Testis (tissue), 3 donors: ENCODE results near the gene ZSCAN1. TPM values are rescaled to one million over a fixed set of nuclear protein-coding genes. Genes with fewer than 3 reads are reported as not detected.
A peak's percentile ranks its signal among the peaks of the same experiment; 100 is the strongest.

Experiments
- DNase-seq: peaks from one replicate; pipeline ENCODE4 v3.0.0-alpha.2; 2019
- H3K27ac ChIP-seq, 2 donors: fragments of 200-600 bp; sonication (generic); one replicate each; pipeline ENCODE4 v1.5.1; 2019
- H3K27me3 ChIP-seq: fragments of 200-600 bp; sonication (generic); one replicate; pipeline ENCODE4 v1.5.1; 2019
- H3K36me3 ChIP-seq: fragments of 200-600 bp; sonication (generic); one replicate; pipeline ENCODE4 v1.5.1; 2017; ENCODE audit warnings: low read depth; ENCODE audit errors: missing control alignments
- H3K4me1 ChIP-seq: fragments of 200-600 bp; sonication (generic); one replicate; pipeline ENCODE4 v1.5.1; 2019
- H3K4me3 ChIP-seq, 2 donors: fragments of 200-600 bp; sonication (generic); one replicate each; pipeline ENCODE4 v1.5.1; 2017 to 2019
- H3K9me3 ChIP-seq: fragments of 200-600 bp; sonication (generic); one replicate; pipeline ENCODE4 v1.5.1; 2017
- POLR2A ChIP-seq: fragments of 450-650 bp; IDR thresholded peaks from one replicate; pipeline ENCODE4 v1.6.1; 2017; ENCODE audit warnings: antibody characterized with exemption, mild to moderate bottlenecking, moderate library complexity
- WGBS, 2 donors: methylation state at CpG; one replicate each; pipeline ENCODE4 v1.1.5; 2018; 5-methylcytosine and 5-hydroxymethylcytosine counted together
- intact Hi-C: fragments of 100-400 bp; cut with DNase I; formaldehyde crosslinking; loops from one replicate; pipeline ENCODE4 v1.15.1; 2023; ENCODE audit warnings: low total_unique reads
- polyA plus RNA-seq: library from polyadenylated mRNA; stranded (reverse); fragments of 350-450 nt; fragmentation: Illumina TruSeq; extraction: RNeasy Lipid Tissue Mini Kit (QIAGEN cat#74804); gene quantifications from one replicate; pipeline ENCODE4 v1.2.3, GENCODE V29; 2014; ENCODE audit warnings: low read depth, low replicate concordance; ENCODE audit not compliant: insufficient read depth
- total RNA-seq, 2 donors: library from RNA; depleted of rRNA; stranded (reverse); fragments of >200 nt; gene quantifications; one replicate each; pipeline ENCODE4 v1.2.3, GENCODE V29; 2016
- TF ChIP-seq, protein P1 (sequence below), 3 experiments: fragments of 450-650 bp in 2 of 3; fragments of 200-600 bp in 1 of 3; sonication (generic) in 1 of 3; IDR thresholded peaks; one replicate each; pipeline ENCODE4 v1.5.1; 2016 to 2019; ENCODE audit warnings: antibody characterized with exemption in 3 of 3, mild to moderate bottlenecking in 2 of 3, moderate library complexity in 1 of 3

ZSCAN1 gene
- total and polyA plus RNA-seq, 3 donors from 2014 or later = 5.9 to 8.0 (median 6.5) TPM

DNA sequence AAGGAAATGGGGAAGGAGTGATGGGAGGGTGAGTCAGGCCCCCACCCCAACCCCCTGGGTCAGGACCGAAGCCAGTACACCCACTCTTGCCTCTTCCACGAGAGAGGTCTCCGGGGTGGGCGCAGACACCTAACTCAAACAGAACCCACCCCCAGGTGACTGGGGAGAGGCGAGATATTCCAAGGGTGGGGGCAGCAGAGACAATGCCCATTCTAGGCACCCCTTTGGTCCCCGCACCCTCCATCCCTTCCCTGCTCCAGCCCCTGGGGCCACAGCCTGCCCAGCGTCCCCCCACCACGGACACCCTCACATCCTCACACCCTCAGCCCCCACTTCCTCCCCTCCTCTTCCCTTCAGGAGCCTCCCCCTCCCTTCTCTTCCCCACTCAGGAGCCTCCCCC is 63.5 kb downstream of the ZSCAN1 start:
- intact Hi-C loops = no loop called here
- TF ChIP-seq POLR2A = no peak
- TF ChIP-seq, protein P1, sequence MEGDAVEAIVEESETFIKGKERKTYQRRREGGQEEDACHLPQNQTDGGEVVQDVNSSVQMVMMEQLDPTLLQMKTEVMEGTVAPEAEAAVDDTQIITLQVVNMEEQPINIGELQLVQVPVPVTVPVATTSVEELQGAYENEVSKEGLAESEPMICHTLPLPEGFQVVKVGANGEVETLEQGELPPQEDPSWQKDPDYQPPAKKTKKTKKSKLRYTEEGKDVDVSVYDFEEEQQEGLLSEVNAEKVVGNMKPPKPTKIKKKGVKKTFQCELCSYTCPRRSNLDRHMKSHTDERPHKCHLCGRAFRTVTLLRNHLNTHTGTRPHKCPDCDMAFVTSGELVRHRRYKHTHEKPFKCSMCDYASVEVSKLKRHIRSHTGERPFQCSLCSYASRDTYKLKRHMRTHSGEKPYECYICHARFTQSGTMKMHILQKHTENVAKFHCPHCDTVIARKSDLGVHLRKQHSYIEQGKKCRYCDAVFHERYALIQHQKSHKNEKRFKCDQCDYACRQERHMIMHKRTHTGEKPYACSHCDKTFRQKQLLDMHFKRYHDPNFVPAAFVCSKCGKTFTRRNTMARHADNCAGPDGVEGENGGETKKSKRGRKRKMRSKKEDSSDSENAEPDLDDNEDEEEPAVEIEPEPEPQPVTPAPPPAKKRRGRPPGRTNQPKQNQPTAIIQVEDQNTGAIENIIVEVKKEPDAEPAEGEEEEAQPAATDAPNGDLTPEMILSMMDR (IDR thresholded peaks at IDR 0.05) = no peak
- 24 to 45% methylated on average over 8 of the region's 8 CpGs for WGBS, 2 donors
- Histone ChIP-seq H3K27me3 (no peaks in the 10 kb centered on the region), H3K4me1 (peaks cover 13% of the 10 kb centered on the region), H3K4me3 (peak overlapping the region; percentile 82 to 93), H3K27ac (peak overlapping the region in 1 of 2 donors; percentile 81), H3K36me3 (no peaks in the 10 kb centered on the region), H3K9me3 (no peaks in the 10 kb centered on the region)
- no peak for DNase-seq

DNA sequence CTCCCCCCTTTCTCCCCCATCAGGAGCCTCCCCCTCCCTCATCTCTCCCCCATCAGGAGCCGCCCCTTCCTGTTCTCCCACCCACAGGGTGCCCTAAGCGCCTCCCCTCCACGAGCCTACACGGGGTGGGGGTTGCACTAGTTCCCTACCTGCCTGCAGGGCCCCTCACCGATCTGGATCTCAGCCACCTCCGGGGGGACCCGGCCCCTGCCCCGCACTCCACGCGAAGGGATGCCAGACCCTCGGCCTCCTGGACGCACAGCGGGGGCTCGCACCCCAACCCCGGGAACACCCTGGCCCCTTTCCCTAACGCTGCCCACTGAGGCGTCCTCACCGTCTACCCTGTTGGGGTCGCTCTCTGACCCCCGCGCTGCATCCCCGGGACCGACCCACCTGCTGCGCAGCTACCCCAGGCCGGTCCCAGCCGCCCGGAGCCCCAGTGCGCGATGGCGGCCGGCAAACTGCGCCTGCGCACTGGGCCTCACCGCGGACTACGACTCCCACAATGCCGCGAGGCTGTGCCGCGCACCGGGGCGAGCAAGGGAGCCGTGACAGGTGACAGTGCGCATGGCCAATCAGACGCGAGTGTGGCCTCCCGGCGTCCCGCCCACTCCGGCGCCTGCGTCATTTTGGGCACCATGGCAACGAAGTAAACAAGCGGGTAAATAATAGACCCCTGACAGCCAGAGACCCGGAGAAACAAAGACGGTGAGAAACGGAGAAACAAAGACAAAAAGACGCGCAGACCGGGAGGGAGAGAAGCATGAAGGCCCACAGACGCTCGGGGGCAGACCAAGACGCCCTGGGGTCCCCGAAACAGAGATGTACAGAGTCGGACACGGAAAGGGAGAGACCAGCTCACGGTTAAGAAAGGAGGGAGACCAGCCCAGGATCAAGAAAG is 64.2 kb downstream of the ZSCAN1 start, which contains the start of gene ZSCAN18:
TSS of gene ZSCAN18 (minus strand) at position 451 of the 901 bp plus-strand sequence. CDS start 7,964 bp downstream, outside the sequence.
- WGBS, 2 donors = 0% methylated on average over 59 to 63 of the region's 67 CpGs
- intact Hi-C loops = no loop called here
- Histone ChIP-seq H3K4me3 (peak within 1 kb of the TSS; percentile 82 to 93), H3K27ac (peak within 1 kb of the TSS; percentile 80 to 81), H3K9me3 (no peaks in the 10 kb centered on the region), H3K27me3 (no peaks in the 10 kb centered on the region), H3K36me3 (no peaks in the 10 kb centered on the region), H3K4me1 (peaks cover 13% of the 10 kb centered on the region)
- TF ChIP-seq, protein P1 (IDR thresholded peaks at IDR 0.05) = no peak
- TF ChIP-seq POLR2A = no peak
- peak; percentile 98 for DNase-seq

GRCh38 chr19:58098682-58098998 is 64.8 kb downstream of the ZSCAN1 start:
- intact Hi-C loops = no loop called here
- H3K27me3 ChIP-seq = no peaks in the 10 kb centered on the region
- 8 to 17% methylated on average over 2 of the region's 2 CpGs for WGBS, 2 donors
- no peaks in the 10 kb centered on the region for H3K9me3 ChIP-seq
- no peak for DNase-seq
- H3K4me3 ChIP-seq = peak overlapping the region; percentile 82 to 93
- no peaks in the 10 kb centered on the region for H3K36me3 ChIP-seq
- H3K4me1 ChIP-seq = peaks cover 13% of the 10 kb centered on the region
- TF ChIP-seq POLR2A = no peak
- TF ChIP-seq, protein P1 (IDR thresholded peaks at IDR 0.05) = no peak
- H3K27ac ChIP-seq = peak overlapping the region; percentile 80 to 81

Other genes with a start within 250 kb of the ZSCAN1 start
- 10 to 100 TPM in 1 of 2 donors, 1 to 10 TPM in 1; 9.5 to 11.4 TPM for gene ZNF552, start 219.1 kb upstream of the ZSCAN1 start, total RNA-seq
- gene ZNF552, start 219.1 kb upstream of the ZSCAN1 start, polyA plus RNA-seq = 4.4 TPM
- gene ZNF587B, start 203.7 kb upstream of the ZSCAN1 start, total RNA-seq = 10 to 100 TPM; 38.7 to 41.2 TPM
- 11.8 TPM for gene ZNF587B, start 203.7 kb upstream of the ZSCAN1 start, polyA plus RNA-seq
- 10 to 100 TPM; 30.8 to 31.2 TPM for gene ZNF587, start 184.2 kb upstream of the ZSCAN1 start, total RNA-seq
- gene ZNF587, start 184.2 kb upstream of the ZSCAN1 start, polyA plus RNA-seq = 21.4 TPM
- 10 to 100 TPM; 38.4 to 54.8 TPM for gene ZNF814, start 145.0 kb upstream of the ZSCAN1 start, total RNA-seq
- gene ZNF814, start 145.0 kb upstream of the ZSCAN1 start, polyA plus RNA-seq = 21.8 TPM
- gene ZNF417, start 117.4 kb upstream of the ZSCAN1 start, total RNA-seq = 10 to 100 TPM; 19.8 to 20.2 TPM
- gene ZNF417, start 117.4 kb upstream of the ZSCAN1 start, polyA plus RNA-seq = 13.4 TPM
- gene ZNF418, start 98.6 kb upstream of the ZSCAN1 start, total RNA-seq = 10 to 100 TPM; 16.6 to 22.0 TPM
- gene ZNF418, start 98.6 kb upstream of the ZSCAN1 start, polyA plus RNA-seq = 10.4 TPM
- gene ZNF256, start 86.3 kb upstream of the ZSCAN1 start, total RNA-seq = 10 to 100 TPM; 13.3 to 15.7 TPM
- gene ZNF256, start 86.3 kb upstream of the ZSCAN1 start, polyA plus RNA-seq = 7.8 TPM
- 1 to 10 TPM; 3.5 to 8.7 TPM for gene C19orf18, start 59.5 kb upstream of the ZSCAN1 start, total RNA-seq
- gene C19orf18, start 59.5 kb upstream of the ZSCAN1 start, polyA plus RNA-seq = 9.8 TPM
- 10 to 100 TPM; 30.2 to 73.9 TPM for gene ZNF606, start 31.2 kb upstream of the ZSCAN1 start, total RNA-seq
- 12.1 TPM for gene ZNF606, start 31.2 kb upstream of the ZSCAN1 start, polyA plus RNA-seq
- gene ZNF135, start 25.3 kb downstream of the ZSCAN1 start, total RNA-seq = 10 to 100 TPM; 19.1 to 33.7 TPM
- 14.5 TPM for gene ZNF135, start 25.3 kb downstream of the ZSCAN1 start, polyA plus RNA-seq
- gene ZSCAN18, start 64.2 kb downstream of the ZSCAN1 start, total RNA-seq = 100 to 1,000 TPM; 150 to 169 TPM
- gene ZSCAN18, start 64.2 kb downstream of the ZSCAN1 start, polyA plus RNA-seq = 95.1 TPM
- gene ZNF329, start 116.8 kb downstream of the ZSCAN1 start, total RNA-seq = 10 to 100 TPM; 19.8 to 20.7 TPM
- gene ZNF329, start 116.8 kb downstream of the ZSCAN1 start, polyA plus RNA-seq = 24.2 TPM
- gene ZNF274, start 149.0 kb downstream of the ZSCAN1 start, total RNA-seq = 10 to 100 TPM; 42.6 to 48.0 TPM
- 34.2 TPM for gene ZNF274, start 149.0 kb downstream of the ZSCAN1 start, polyA plus RNA-seq
- gene ZNF544, start 194.9 kb downstream of the ZSCAN1 start, total RNA-seq = 10 to 100 TPM; 92.2 to 93.9 TPM
- gene ZNF544, start 194.9 kb downstream of the ZSCAN1 start, polyA plus RNA-seq = 45.8 TPM
- 10 to 100 TPM in 1 of 2 donors, 1 to 10 TPM in 1; 9.6 to 10.4 TPM for gene ZNF8, start 244.9 kb downstream of the ZSCAN1 start, total RNA-seq
- 2.6 TPM for gene ZNF8, start 244.9 kb downstream of the ZSCAN1 start, polyA plus RNA-seq